ENCODE data around the gene EPB41L4A. TPM values are rescaled to one million over a fixed set of nuclear protein-coding genes. Genes with fewer than 3 reads are reported as not detected.

The EPB41L4A gene
- polyA plus RNA-seq, 4 donors = 26.8 to 32.3 (median 27.9) TPM

GRCh38 chr5:112316006-112316405 is 103.1 kb downstream of the EPB41L4A start:
- DNase-seq (ENCODE audit: low read depth in 4 of 4, low spot score in 2 of 4) = no peak

DNA sequence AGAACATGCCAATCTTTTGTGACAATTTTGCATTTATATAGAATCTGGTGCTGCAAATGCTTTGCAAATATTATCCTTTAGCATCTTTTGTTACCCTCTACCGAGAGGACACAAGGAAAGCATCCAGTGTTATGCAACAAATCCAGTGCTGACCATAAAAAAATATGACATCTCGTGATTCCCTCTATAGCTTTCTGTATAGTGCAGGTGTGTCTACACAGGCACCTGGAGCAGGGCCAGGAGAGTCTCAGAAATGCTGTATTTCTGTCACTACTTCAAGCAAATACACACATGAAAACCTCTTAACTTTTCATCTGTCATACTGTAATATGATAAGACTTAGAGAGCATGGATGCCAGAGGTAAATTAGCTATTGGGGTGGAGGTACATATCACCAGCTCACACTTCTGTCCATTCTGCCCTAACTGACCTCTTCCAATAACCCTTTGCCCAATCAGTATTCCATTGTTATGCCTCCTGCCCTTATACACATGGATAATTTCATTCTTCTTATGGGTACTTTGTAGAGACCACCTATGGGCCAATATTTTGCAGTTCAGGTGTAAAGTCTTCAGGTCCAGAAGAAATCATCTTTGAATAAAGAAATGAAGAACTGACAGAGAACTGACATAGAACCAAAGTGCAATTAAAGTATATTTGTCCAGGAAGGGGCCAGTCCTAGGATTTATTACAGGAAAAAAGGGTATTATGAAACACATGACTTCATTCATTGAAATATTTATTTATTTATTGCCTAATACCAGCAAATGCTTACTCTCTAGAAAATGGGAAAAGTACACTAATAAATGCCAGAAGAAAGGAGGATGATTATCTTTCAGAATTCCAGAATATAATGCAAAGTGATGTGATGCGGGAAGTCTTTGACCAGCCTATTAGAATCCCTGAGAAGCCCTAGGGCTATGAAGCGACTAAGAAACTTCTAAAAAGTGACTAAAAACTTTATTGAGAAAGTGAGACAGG is 106.5 kb downstream of the EPB41L4A start:
- DNase-seq (ENCODE audit: low read depth in 4 of 4, low spot score in 2 of 4) = no peak

DNA sequence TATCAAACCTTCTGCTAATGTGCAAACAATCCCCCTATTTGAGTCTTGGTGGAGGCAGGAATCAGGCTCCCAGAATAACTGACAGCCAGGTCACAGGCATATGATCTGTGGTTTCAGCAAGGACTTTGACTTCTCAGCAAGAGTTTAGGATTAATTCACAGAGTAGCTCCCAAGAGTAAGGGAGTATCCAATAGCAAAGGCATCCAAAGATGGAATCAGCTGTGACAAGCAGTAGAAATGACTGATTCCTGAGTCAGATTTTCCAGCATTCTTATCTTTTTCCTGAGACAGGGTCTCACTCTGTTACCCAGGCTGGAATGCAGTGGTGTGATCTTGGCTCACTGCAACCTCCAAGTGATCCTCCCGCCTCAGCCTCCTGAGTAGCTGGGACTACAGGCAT is 108.3 kb downstream of the EPB41L4A start:
- no peak for DNase-seq (ENCODE audit: low read depth in 4 of 4, low spot score in 2 of 4)

GRCh38 chr5:112308608-112309007 is 110.5 kb downstream of the EPB41L4A start:
- no peak for DNase-seq (ENCODE audit: low read depth in 4 of 4, low spot score in 2 of 4)

DNA sequence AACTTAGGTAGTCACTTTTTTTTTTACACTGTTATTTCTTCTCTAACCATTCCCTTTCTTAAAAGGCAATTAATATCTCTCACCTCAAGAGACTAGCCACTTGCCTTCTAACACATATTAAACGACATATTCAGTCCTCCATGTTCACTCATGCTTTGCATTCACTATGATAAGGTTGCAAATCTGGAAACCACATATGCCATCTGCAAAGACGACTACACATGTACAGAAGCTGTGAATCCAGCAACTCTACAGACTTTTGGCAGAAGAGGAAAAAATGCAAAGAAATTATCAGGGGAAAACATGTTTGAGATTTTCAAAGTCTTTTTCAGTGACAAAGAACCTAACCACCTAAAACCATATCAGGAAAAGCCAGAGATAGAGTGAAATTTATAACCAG is 112.1 kb downstream of the EPB41L4A start:
- no peak for DNase-seq (ENCODE audit: low read depth in 4 of 4, low spot score in 2 of 4)

DNA sequence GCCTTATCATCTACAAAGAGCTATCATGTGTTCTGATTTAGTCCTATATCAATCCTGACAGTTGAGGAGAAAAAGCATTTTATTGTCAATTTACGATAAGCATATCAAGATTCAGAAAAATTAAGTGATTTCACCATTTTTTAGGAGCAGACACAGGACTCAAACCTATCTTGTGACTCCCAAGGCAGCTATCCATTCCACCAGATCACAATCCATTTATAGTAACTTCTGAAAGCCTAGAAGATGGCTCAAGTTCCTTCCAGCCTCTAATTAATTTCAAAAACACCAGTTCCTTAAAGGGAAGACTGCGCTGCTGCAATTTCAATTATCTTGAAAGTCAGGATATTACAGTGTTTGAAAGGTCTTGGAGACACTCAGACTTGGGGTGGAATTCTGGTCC is 114.3 kb downstream of the EPB41L4A start:
- DNase-seq (ENCODE audit: low read depth in 4 of 4, low spot score in 2 of 4) = no peak

- DNase-seq (ENCODE audit: low read depth in 4 of 4, low spot score in 2 of 4) = no peak
Observed at GRCh38 chr5:112303685-112304084, 115.4 kb downstream of the EPB41L4A start.

GRCh38 chr5:112294126-112294525 is 125.0 kb downstream of the EPB41L4A start:
- DNase-seq (ENCODE audit: low read depth in 4 of 4, low spot score in 2 of 4) = no peak

DNA sequence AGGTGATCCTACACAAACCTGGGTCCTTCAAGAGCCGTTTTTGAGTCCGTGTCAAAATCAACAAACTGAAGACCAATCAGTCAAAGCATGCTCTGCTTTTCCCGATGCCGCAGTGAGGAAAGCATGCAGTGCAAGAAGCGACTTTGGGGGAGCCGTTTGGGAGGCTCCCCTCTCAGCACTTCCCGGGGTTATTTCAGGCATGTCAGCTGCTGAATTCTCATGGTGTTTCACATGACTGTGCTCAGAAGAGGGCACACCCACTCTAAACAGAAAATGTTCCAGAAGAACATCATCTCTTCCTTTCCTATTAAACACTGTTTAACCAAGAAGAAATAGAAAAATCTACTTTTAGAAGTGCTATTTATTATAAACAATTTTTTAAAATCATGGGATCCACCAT is 125.5 kb downstream of the EPB41L4A start:
- DNase-seq (ENCODE audit: low read depth in 4 of 4, low spot score in 2 of 4) = no peak

GRCh38 chr5:112290691-112291090 is 128.4 kb downstream of the EPB41L4A start:
- DNase-seq (ENCODE audit: low read depth in 4 of 4, low spot score in 2 of 4) = no peak

- no peak for DNase-seq (ENCODE audit: low read depth in 4 of 4, low spot score in 2 of 4)
Observed at GRCh38 chr5:112289465-112289864, 129.6 kb downstream of the EPB41L4A start.

GRCh38 chr5:112283943-112284929 is 134.8 kb downstream of the EPB41L4A start:
- DNase-seq (ENCODE audit: low read depth in 4 of 4, low spot score in 2 of 4) = no peak

- DNase-seq (ENCODE audit: low read depth in 4 of 4, low spot score in 2 of 4) = no peak
Observed at GRCh38 chr5:112283034-112283582, 136.0 kb downstream of the EPB41L4A start.

DNA sequence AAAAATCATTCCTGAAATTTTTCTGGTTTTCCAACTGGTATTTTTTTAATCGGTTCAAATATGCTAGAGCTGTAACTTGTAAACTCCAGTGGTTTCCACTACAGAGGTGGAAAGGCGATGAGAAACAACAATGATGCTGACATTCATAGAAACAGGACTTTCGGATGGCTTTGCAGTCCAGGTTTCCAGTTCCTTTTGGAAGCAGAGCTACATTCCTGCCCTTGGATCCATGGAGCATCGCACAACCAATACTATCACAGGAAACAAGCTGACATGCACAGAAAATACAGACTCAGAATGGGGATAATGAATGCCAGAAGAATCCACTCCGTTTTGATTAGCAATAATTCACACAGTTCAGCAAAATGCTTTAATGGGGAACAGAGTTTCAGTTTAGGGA is 140.0 kb downstream of the EPB41L4A start:
- DNase-seq (ENCODE audit: low read depth in 4 of 4, low spot score in 2 of 4) = no peak

GRCh38 chr5:112276991-112277390 is 142.1 kb downstream of the EPB41L4A start:
- no peak for DNase-seq (ENCODE audit: low read depth in 4 of 4, low spot score in 2 of 4)

DNA sequence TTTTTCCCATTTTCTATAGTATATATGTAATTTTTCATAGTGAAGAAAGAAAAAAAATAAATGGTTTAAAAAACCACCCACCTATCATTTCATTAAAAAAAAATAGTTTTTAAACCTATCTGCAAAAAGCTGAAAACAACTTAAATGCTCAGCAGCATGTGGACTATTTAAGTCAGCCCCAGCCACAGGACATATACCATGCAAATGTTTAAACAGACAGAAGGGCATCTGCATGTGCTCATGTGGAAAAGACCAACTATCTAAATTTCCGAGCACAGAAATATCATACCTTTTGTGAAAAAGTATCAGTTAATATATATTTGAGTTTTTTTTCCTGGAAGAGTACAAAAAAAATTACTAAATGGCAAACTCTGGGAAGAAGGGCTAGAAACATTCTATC is 143.4 kb downstream of the EPB41L4A start:
- no peak for DNase-seq (ENCODE audit: low read depth in 4 of 4, low spot score in 2 of 4)

DNA sequence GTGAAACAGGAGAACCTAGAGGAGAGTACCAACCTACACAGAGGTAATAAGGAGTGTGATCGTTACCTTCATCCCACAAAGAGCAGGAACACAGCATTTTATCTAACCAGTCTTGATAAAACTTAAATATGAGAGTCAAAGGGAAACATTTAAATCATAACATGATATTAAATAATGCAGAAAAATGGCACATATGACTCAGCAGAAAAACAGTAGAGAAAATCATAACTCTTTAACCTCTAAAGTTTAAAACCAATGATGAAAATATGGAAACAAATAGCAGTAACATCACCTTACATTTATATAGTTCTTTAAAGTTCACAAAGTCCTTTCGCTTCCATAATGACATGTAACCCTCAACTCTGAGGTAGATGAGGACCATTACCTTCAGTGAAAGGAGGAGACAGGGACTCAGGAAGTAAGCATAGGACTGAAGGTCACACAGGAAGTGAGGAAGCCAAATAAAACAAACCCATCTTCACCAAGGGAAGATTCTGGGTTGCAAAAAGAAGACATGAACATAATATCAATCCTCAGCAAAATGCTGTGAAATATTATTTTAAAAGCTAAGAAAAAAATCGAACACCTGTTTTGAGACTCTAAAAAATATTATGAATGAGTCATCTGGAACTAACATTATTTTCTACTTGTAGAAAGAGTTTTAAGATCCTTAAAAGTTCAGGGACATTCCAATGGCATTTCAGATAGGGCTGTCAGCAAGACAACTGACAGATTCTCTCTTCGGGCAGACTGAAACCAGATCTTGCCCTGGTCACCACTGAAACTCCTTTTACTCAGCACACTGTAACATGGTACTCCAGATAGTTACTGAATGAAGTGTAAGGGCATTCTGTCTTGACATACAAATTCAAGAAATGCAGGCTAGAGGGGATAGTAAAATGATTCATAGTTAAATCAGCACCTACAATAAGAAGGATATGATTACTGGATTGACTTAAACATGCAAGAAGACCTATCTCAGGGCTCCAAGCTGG is 148.5 kb downstream of the EPB41L4A start:
- no peak for DNase-seq (ENCODE audit: low read depth in 4 of 4, low spot score in 2 of 4)

- DNase-seq (ENCODE audit: low read depth in 4 of 4, low spot score in 2 of 4) = no peak
Observed at GRCh38 chr5:112267231-112267630, 151.8 kb downstream of the EPB41L4A start.

GRCh38 chr5:112264666-112265065 is 154.4 kb downstream of the EPB41L4A start:
- no peak for DNase-seq (ENCODE audit: low read depth in 4 of 4, low spot score in 2 of 4)

GRCh38 chr5:112264151-112264550 is 154.9 kb downstream of the EPB41L4A start:
- no peak for DNase-seq (ENCODE audit: low read depth in 4 of 4, low spot score in 2 of 4)
